ENCODE data around the gene UBAP1. TPM values are rescaled to one million over a fixed set of nuclear protein-coding genes. Genes with fewer than 3 reads are reported as not detected.
"Not testable (repeated sequence)": the region's sequence is repeated elsewhere in the genome, so short reads cannot be mapped to it uniquely, and the experiment has no call there.

UBAP1 gene
- total RNA-seq, 1 donor from 2014 or later, result 28.4 TPM

DNA sequence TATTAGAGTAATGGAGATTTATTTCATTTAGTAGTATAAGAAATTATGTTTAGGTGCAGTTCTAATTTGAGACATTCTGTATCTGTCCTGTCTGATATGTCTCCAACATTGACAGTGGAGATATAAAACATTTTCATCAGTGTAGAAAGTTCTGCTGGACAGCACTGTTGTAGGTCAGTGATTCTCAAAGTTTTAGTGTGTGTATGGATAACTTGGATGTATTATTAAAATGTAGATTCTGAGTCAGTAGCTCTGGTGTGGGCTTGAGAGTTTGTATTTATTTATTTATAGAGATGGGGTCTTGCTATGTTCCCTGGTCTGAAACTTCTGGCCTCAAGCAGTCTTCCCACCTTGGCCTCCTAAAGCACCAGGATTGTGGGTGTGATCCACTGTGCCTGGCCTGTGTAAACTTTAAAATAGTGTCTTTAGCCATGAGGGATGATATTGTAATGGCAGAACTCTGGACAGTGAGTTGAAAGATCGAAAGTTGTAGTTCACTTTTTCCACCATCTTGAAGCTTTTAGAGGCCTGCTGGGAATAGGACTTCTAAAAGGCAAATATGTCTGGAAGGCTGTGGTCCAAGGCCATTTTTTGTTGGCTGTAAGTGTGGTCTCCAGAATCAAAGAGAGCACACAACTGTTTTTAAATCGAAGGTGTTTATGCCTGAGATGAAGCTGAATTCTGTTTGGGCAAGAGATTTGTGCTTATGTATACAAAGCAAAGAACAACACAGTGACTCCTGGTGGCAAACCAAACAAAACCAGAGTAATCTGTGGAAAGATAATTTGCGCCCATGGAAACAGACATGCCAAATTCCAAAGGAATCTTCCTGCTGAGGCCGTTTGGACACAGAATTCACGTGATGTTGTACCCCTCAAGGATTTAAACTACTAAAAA is 12.4 kb downstream of the UBAP1 start:
- H3K27me3 Mint-ChIP-seq (ENCODE audit: unreplicated experiment), result no peaks in the 10 kb centered on the region
- DNase-seq, result no peak
- H3K36me3 Mint-ChIP-seq (ENCODE audit: unreplicated experiment), result no peaks in the 10 kb centered on the region
- no peaks in the 10 kb centered on the region for H3K9me3 Mint-ChIP-seq (ENCODE audit: unreplicated experiment)
- H3K4me3 Mint-ChIP-seq (ENCODE audit: unreplicated experiment), result no peak overlapping the region
- TF ChIP-seq, protein P1, sequence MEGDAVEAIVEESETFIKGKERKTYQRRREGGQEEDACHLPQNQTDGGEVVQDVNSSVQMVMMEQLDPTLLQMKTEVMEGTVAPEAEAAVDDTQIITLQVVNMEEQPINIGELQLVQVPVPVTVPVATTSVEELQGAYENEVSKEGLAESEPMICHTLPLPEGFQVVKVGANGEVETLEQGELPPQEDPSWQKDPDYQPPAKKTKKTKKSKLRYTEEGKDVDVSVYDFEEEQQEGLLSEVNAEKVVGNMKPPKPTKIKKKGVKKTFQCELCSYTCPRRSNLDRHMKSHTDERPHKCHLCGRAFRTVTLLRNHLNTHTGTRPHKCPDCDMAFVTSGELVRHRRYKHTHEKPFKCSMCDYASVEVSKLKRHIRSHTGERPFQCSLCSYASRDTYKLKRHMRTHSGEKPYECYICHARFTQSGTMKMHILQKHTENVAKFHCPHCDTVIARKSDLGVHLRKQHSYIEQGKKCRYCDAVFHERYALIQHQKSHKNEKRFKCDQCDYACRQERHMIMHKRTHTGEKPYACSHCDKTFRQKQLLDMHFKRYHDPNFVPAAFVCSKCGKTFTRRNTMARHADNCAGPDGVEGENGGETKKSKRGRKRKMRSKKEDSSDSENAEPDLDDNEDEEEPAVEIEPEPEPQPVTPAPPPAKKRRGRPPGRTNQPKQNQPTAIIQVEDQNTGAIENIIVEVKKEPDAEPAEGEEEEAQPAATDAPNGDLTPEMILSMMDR (IDR thresholded peaks at IDR 0.05; ENCODE audit: partially characterized antibody, unreplicated experiment), result no peak
- H3K4me1 Mint-ChIP-seq (ENCODE audit: low read depth, unreplicated experiment), result peaks cover 4% of the 10 kb centered on the region
- H3K27ac Mint-ChIP-seq (ENCODE audit: unreplicated experiment), result no peak overlapping the region

- DNase-seq, result no peak
- H3K4me3 Mint-ChIP-seq (ENCODE audit: unreplicated experiment), result no peak overlapping the region
- TF ChIP-seq, protein P1 (IDR thresholded peaks at IDR 0.05; ENCODE audit: partially characterized antibody, unreplicated experiment), result no peak
- peaks cover 4% of the 10 kb centered on the region for H3K4me1 Mint-ChIP-seq (ENCODE audit: low read depth, unreplicated experiment)
- H3K36me3 Mint-ChIP-seq (ENCODE audit: unreplicated experiment), result peaks cover 13% of the 10 kb centered on the region
- H3K27me3 Mint-ChIP-seq (ENCODE audit: unreplicated experiment), result peaks cover 3% of the 10 kb centered on the region
- no peak overlapping the region for H3K27ac Mint-ChIP-seq (ENCODE audit: unreplicated experiment)
- peaks cover 7% of the 10 kb centered on the region for H3K9me3 Mint-ChIP-seq (ENCODE audit: unreplicated experiment)
These were observed 16.3 kb downstream of the UBAP1 start for GRCh38 chr9:34195143-34195542.

- not testable (repeated sequence) for H3K27me3 Mint-ChIP-seq (ENCODE audit: unreplicated experiment); H3K27ac Mint-ChIP-seq (ENCODE audit: unreplicated experiment); H3K4me3 Mint-ChIP-seq (ENCODE audit: unreplicated experiment); H3K4me1 Mint-ChIP-seq (ENCODE audit: low read depth, unreplicated experiment); H3K9me3 Mint-ChIP-seq (ENCODE audit: unreplicated experiment); DNase-seq
- peaks cover 13% of the 10 kb centered on the region for H3K36me3 Mint-ChIP-seq (ENCODE audit: unreplicated experiment)
These were observed 18.4 kb downstream of the UBAP1 start for GRCh38 chr9:34197286-34197685.

- Mint-ChIP-seq H3K9me3 (ENCODE audit: unreplicated experiment) (peaks cover 7% of the 10 kb centered on the region), H3K27me3 (ENCODE audit: unreplicated experiment) (peaks cover 3% of the 10 kb centered on the region), H3K36me3 (ENCODE audit: unreplicated experiment) (peaks cover 13% of the 10 kb centered on the region), H3K27ac (ENCODE audit: unreplicated experiment) (no peak overlapping the region), H3K4me3 (ENCODE audit: unreplicated experiment) (no peak overlapping the region), H3K4me1 (ENCODE audit: low read depth, unreplicated experiment) (no peaks in the 10 kb centered on the region)
- TF ChIP-seq, protein P1 (IDR thresholded peaks at IDR 0.05; ENCODE audit: partially characterized antibody, unreplicated experiment), result no peak
- peak; percentile 19 for DNase-seq
These were observed 19.2 kb downstream of the UBAP1 start for GRCh38 chr9:34197756-34198711.

DNA sequence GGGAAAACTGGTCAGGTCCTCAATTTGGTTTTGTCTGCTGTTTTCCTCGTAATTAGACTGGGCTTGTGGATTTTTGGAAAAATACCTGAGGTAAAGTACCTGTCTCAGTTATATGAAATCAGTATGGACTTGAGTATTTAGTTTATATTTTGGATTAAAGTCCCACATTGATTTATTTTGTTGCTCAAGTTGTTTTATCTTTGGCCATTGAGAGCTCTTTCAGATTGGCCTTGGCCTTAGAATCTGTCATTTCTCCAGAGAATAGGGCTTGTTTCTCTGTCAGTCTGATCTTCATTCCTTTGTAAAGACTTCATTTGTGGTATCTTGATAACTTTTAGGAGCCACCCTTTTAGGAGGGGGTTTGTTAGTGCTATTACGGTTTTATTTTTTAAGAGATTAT is 21.2 kb downstream of the UBAP1 start:
- Mint-ChIP-seq H3K4me3 (ENCODE audit: unreplicated experiment) (no peak overlapping the region), H3K36me3 (ENCODE audit: unreplicated experiment) (peaks cover 13% of the 10 kb centered on the region), H3K27me3 (ENCODE audit: unreplicated experiment) (peaks cover 3% of the 10 kb centered on the region), H3K4me1 (ENCODE audit: low read depth, unreplicated experiment) (peaks cover 3% of the 10 kb centered on the region), H3K9me3 (ENCODE audit: unreplicated experiment) (peaks cover 7% of the 10 kb centered on the region), H3K27ac (ENCODE audit: unreplicated experiment) (no peak overlapping the region)
- TF ChIP-seq, protein P1 (IDR thresholded peaks at IDR 0.05; ENCODE audit: partially characterized antibody, unreplicated experiment), result no peak
- no peak for DNase-seq
